Fibroblast of mammary gland (primary cell): Measurements from ENCODE around the gene GLI3.

ENCODE experiments used
- DNase-seq: peaks from one replicate; pipeline ENCODE4 v3.0.0-alpha.2; 2010; ENCODE audit warnings: low read depth
- H3K4me3 ChIP-seq: 2 replicates; pipeline ENCODE4 v1.5.1; 2011; ENCODE audit warnings: low read depth, mild to moderate bottlenecking, low read length, moderate library complexity; ENCODE audit not compliant: control insufficient read depth
- TF ChIP-seq, protein P1 (sequence below): conservative IDR thresholded peaks from 2 replicates; pipeline ENCODE4 v1.5.1; 2011; ENCODE audit warnings: low read depth, low read length, inconsistent platforms; ENCODE audit not compliant: control insufficient read depth, insufficient read depth

GLI3 gene

GRCh38 chr7:42020061-42020460 is 216.9 kb downstream of the GLI3 start:
- no peak overlapping the region for H3K4me3 ChIP-seq
- peak; percentile 4 for DNase-seq
- TF ChIP-seq, protein P1, sequence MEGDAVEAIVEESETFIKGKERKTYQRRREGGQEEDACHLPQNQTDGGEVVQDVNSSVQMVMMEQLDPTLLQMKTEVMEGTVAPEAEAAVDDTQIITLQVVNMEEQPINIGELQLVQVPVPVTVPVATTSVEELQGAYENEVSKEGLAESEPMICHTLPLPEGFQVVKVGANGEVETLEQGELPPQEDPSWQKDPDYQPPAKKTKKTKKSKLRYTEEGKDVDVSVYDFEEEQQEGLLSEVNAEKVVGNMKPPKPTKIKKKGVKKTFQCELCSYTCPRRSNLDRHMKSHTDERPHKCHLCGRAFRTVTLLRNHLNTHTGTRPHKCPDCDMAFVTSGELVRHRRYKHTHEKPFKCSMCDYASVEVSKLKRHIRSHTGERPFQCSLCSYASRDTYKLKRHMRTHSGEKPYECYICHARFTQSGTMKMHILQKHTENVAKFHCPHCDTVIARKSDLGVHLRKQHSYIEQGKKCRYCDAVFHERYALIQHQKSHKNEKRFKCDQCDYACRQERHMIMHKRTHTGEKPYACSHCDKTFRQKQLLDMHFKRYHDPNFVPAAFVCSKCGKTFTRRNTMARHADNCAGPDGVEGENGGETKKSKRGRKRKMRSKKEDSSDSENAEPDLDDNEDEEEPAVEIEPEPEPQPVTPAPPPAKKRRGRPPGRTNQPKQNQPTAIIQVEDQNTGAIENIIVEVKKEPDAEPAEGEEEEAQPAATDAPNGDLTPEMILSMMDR, result no peak

GRCh38 chr7:42017349-42017986 is 219.5 kb downstream of the GLI3 start:
- DNase-seq, result no peak
- no peak overlapping the region for H3K4me3 ChIP-seq
- TF ChIP-seq, protein P1, result no peak

GRCh38 chr7:42016517-42016916 is 220.5 kb downstream of the GLI3 start:
- H3K4me3 ChIP-seq, result no peak overlapping the region
- no peak for DNase-seq
- TF ChIP-seq, protein P1, result no peak

GRCh38 chr7:42014625-42015618 is 222.1 kb downstream of the GLI3 start:
- H3K4me3 ChIP-seq, result no peak overlapping the region
- TF ChIP-seq, protein P1, result peak; percentile 85
- DNase-seq, result peak; percentile 67

DNA sequence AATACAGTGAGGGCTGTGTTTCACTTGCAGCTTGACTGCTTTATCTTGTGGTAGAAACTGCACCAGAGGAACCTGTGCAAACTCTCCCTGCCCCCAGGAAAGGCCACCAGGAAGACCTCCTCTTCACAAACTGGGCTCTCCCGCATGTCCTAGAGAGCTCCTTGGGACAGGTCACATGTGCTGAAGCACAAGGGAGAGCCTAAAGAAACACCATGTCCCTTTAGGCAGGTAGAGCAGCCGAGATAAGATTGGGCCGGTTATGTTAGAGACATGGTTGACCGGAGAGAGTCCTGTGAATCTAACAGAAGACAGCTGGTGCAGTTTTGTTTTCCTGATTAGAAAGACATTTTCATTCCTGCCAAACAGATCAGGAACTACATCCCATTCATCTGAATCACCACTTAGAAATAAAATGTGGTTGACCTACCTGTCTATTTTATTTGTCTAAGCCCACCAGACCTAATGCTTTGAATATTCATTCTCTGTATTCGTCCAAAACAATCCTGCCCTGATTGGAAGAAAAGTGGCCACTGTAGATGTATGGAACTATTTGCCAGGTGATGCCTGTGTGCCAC is 224.1 kb downstream of the GLI3 start:
- no peak overlapping the region for H3K4me3 ChIP-seq
- no peak for DNase-seq
- TF ChIP-seq, protein P1, result no peak

- no peak overlapping the region for H3K4me3 ChIP-seq
- TF ChIP-seq, protein P1, result no peak
- no peak for DNase-seq
Measured at GRCh38 chr7:42012313-42012712, 224.7 kb downstream of the GLI3 start.
